GM12875 (cell line): ENCODE results near the gene KCNJ15.

ENCODE experiments used
- H3K4me3 ChIP-seq: one replicate; pipeline ENCODE4 v1.5.1; 2011; ENCODE audit warnings: low read depth, low read length, control low read depth
- CTCF ChIP-seq: IDR thresholded peaks from 2 replicates; pipeline ENCODE4 v1.5.1; 2011; ENCODE audit warnings: low read depth, mild to moderate bottlenecking, control low read depth, inconsistent platforms, low read length, moderate library complexity, borderline replicate concordance; ENCODE audit not compliant: insufficient read depth

Gene KCNJ15

GRCh38 chr21:38280454-38280853 is 23.7 kb downstream of the KCNJ15 start:
- no peak overlapping the region for H3K4me3 ChIP-seq
- TF ChIP-seq CTCF, result no peak

- H3K4me3 ChIP-seq, result no peak overlapping the region
- no peak for TF ChIP-seq CTCF
Measured at GRCh38 chr21:38280867-38281266, 24.1 kb downstream of the KCNJ15 start.

- no peak for TF ChIP-seq CTCF
Measured at GRCh38 chr21:38282921-38283320, 26.1 kb downstream of the KCNJ15 start.

GRCh38 chr21:38284216-38284615 is 27.4 kb downstream of the KCNJ15 start:
- H3K4me3 ChIP-seq, result no peak overlapping the region
- TF ChIP-seq CTCF, result no peak

More at GRCh38 chr21:38282921-38283320, 26.1 kb downstream of the KCNJ15 start:
- H3K4me3 ChIP-seq, result no peak overlapping the region

GRCh38 chr21:38286739-38287471 is 30.1 kb downstream of the KCNJ15 start:
- TF ChIP-seq CTCF, result no peak
- H3K4me3 ChIP-seq, result no peak overlapping the region

- no peak overlapping the region for H3K4me3 ChIP-seq
- no peak for TF ChIP-seq CTCF
Measured at GRCh38 chr21:38287476-38287875, 30.7 kb downstream of the KCNJ15 start.
